Astrocyte of the hippocampus (primary cell): Measurements from ENCODE around the gene ANKMY1.

Experiments used
- DNase-seq: peaks from one replicate; pipeline ENCODE4 v3.0.0; 2011; ENCODE audit warnings: low read depth, low spot score

ANKMY1 gene

GRCh38 chr2:240594511-240595380 is 37.0 kb upstream of the ANKMY1 start:
- DNase-seq: no peak

GRCh38 chr2:240593703-240594451 is 36.1 kb upstream of the ANKMY1 start:
- DNase-seq: no peak

- DNase-seq: no peak
Observed at GRCh38 chr2:240593026-240593702, 35.4 kb upstream of the ANKMY1 start.

GRCh38 chr2:240591784-240592183 is 34.0 kb upstream of the ANKMY1 start:
- no peak for DNase-seq

- peak; percentile 89 for DNase-seq
Observed at GRCh38 chr2:240591226-240591625, 33.4 kb upstream of the ANKMY1 start.

- no peak for DNase-seq
Observed at GRCh38 chr2:240590681-240591111, 32.9 kb upstream of the ANKMY1 start.

GRCh38 chr2:240589850-240590525 is 32.2 kb upstream of the ANKMY1 start:
- no peak for DNase-seq

GRCh38 chr2:240589375-240589774 is 31.6 kb upstream of the ANKMY1 start:
- no peak for DNase-seq

- no peak for DNase-seq
Observed at GRCh38 chr2:240588669-240589068, 30.9 kb upstream of the ANKMY1 start.

- DNase-seq: no peak
Observed at GRCh38 chr2:240588006-240588655, 30.3 kb upstream of the ANKMY1 start.

GRCh38 chr2:240586919-240587800 is 29.4 kb upstream of the ANKMY1 start:
- DNase-seq: peak; percentile 40

GRCh38 chr2:240586198-240586918 is 28.6 kb upstream of the ANKMY1 start, which contains the start of gene CAPN10:
TSS of gene CAPN10 (plus strand) at chr2:240586734. CDS start at chr2:240586912, 178 bp downstream.
- DNase-seq: peak; percentile 98

- peak; percentile 16 for DNase-seq
Observed at GRCh38 chr2:240585681-240586197, 28.0 kb upstream of the ANKMY1 start.

- no peak for DNase-seq
Observed at GRCh38 chr2:240585101-240585500, 27.3 kb upstream of the ANKMY1 start.

- no peak for DNase-seq
Observed at GRCh38 chr2:240584486-240585031, 26.8 kb upstream of the ANKMY1 start.

GRCh38 chr2:240583774-240584173 is 26.0 kb upstream of the ANKMY1 start:
- no peak for DNase-seq

GRCh38 chr2:240582781-240583180 is 25.0 kb upstream of the ANKMY1 start:
- DNase-seq: no peak

GRCh38 chr2:240581811-240582210 is 24.0 kb upstream of the ANKMY1 start:
- DNase-seq: no peak
